ENCODE measurements around the gene ACER2. TPM values are rescaled to one million over a fixed set of nuclear protein-coding genes. Genes with fewer than 3 reads are reported as not detected.

The ACER2 gene
- total and polyA plus RNA-seq, 2 experiments from 2014 or later, result 0.87 to 14.6 TPM

DNA sequence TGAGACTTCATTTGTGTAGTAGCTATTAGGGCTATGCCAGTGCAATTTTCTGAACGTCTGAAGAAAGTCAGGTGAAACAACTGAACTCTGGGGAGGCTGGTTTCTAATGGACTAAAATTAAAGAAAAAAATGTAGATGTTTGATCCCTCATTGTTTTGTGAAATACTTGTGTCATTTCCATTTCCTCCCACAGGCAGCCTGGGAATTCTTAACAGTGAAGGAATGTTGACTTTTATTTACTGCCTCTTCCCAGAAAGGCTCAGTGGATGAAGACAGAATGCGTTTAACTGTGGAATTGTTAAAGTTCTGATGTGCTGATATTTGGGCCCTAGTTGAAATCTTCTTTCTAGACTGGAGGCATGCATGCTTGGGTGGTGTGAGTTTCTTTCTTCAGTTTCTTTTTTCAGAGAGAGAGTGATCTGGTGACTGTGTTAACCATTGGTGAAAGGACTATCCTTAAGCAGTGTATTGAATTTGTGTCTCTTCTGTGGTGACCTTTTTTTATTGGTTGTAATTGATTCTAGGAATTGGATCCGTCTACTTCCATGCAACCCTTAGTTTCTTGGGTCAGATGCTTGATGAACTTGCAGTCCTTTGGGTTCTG, 15.5 kb downstream of the ACER2 start:
- Mint-ChIP-seq H3K4me1 (peaks cover 15% of the 10 kb centered on the region), H3K9me3 (no peaks in the 10 kb centered on the region), H3K27ac (no peak overlapping the region), H3K4me3 (no peak overlapping the region), H3K27me3 (ENCODE audit: insufficient read depth, low read depth, poor library complexity) (no peaks in the 10 kb centered on the region), H3K36me3 (ENCODE audit: low read depth) (peaks cover 24% of the 10 kb centered on the region; the same call in 2 of the 3 replicates)
- no peaks in the 10 kb centered on the region for H3K9me2 ChIP-seq (ENCODE audit: insufficient read depth)
- DNase-seq (ENCODE audit: low spot score) (peak; percentile 53), ATAC-seq (peak; percentile 36; the same call in 2 of the 3 replicates)
- H4K20me1 ChIP-seq (replicated peaks; ENCODE audit: insufficient read depth), result no peaks in the 10 kb centered on the region
- H2AFZ ChIP-seq, result no peak overlapping the region
- peaks cover 12% of the 10 kb centered on the region; the same call in 1 of the 2 replicates for H3K36me3 ChIP-seq (ENCODE audit: insufficient read depth)
- H3K4me2 ChIP-seq, result peak overlapping the region; percentile 3
- no peaks in the 10 kb centered on the region for H3K27me3 ChIP-seq (ENCODE audit: insufficient read depth)
- peaks cover 10% of the 10 kb centered on the region; the same call in 1 of the 2 replicates for H3K79me2 ChIP-seq (replicated peaks; ENCODE audit: insufficient read depth)
- H3K4me3 ChIP-seq, result no peak overlapping the region
- TF ChIP-seq, protein P1, sequence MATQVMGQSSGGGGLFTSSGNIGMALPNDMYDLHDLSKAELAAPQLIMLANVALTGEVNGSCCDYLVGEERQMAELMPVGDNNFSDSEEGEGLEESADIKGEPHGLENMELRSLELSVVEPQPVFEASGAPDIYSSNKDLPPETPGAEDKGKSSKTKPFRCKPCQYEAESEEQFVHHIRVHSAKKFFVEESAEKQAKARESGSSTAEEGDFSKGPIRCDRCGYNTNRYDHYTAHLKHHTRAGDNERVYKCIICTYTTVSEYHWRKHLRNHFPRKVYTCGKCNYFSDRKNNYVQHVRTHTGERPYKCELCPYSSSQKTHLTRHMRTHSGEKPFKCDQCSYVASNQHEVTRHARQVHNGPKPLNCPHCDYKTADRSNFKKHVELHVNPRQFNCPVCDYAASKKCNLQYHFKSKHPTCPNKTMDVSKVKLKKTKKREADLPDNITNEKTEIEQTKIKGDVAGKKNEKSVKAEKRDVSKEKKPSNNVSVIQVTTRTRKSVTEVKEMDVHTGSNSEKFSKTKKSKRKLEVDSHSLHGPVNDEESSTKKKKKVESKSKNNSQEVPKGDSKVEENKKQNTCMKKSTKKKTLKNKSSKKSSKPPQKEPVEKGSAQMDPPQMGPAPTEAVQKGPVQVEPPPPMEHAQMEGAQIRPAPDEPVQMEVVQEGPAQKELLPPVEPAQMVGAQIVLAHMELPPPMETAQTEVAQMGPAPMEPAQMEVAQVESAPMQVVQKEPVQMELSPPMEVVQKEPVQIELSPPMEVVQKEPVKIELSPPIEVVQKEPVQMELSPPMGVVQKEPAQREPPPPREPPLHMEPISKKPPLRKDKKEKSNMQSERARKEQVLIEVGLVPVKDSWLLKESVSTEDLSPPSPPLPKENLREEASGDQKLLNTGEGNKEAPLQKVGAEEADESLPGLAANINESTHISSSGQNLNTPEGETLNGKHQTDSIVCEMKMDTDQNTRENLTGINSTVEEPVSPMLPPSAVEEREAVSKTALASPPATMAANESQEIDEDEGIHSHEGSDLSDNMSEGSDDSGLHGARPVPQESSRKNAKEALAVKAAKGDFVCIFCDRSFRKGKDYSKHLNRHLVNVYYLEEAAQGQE (IDR thresholded peaks at IDR 0.05; ENCODE audit: unreplicated experiment), result no peak
- TF ChIP-seq CREB1 (CRISPR knock-in tag; IDR thresholded peaks at IDR 0.05; ENCODE audit: low read depth) (no peak), EZH2phosphoT487 (IDR thresholded peaks at IDR 0.05; ENCODE audit: unreplicated experiment) (no peak), NANOG (IDR thresholded peaks at IDR 0.05; ENCODE audit: borderline replicate concordance) (no peak), ZNF114 (CRISPR knock-in tag; IDR thresholded peaks at IDR 0.05) (no peak), JUNB (IDR thresholded peaks at IDR 0.05; ENCODE audit: unreplicated experiment) (no peak), ZNF331 (CRISPR knock-in tag; IDR thresholded peaks at IDR 0.05; ENCODE audit: low read depth) (no peak), POLR2AphosphoS5 (IDR thresholded peaks at IDR 0.05; ENCODE audit: low read depth) (no peak), STAT1 (IDR thresholded peaks at IDR 0.05; ENCODE audit: unreplicated experiment) (no peak), EZH2 (IDR thresholded peaks at IDR 0.05; ENCODE audit: low read depth, unreplicated experiment) (no peak)
- TF ChIP-seq, protein P2, sequence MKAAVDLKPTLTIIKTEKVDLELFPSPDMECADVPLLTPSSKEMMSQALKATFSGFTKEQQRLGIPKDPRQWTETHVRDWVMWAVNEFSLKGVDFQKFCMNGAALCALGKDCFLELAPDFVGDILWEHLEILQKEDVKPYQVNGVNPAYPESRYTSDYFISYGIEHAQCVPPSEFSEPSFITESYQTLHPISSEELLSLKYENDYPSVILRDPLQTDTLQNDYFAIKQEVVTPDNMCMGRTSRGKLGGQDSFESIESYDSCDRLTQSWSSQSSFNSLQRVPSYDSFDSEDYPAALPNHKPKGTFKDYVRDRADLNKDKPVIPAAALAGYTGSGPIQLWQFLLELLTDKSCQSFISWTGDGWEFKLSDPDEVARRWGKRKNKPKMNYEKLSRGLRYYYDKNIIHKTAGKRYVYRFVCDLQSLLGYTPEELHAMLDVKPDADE (IDR thresholded peaks at IDR 0.05), result no peak
- TF ChIP-seq, protein P3, sequence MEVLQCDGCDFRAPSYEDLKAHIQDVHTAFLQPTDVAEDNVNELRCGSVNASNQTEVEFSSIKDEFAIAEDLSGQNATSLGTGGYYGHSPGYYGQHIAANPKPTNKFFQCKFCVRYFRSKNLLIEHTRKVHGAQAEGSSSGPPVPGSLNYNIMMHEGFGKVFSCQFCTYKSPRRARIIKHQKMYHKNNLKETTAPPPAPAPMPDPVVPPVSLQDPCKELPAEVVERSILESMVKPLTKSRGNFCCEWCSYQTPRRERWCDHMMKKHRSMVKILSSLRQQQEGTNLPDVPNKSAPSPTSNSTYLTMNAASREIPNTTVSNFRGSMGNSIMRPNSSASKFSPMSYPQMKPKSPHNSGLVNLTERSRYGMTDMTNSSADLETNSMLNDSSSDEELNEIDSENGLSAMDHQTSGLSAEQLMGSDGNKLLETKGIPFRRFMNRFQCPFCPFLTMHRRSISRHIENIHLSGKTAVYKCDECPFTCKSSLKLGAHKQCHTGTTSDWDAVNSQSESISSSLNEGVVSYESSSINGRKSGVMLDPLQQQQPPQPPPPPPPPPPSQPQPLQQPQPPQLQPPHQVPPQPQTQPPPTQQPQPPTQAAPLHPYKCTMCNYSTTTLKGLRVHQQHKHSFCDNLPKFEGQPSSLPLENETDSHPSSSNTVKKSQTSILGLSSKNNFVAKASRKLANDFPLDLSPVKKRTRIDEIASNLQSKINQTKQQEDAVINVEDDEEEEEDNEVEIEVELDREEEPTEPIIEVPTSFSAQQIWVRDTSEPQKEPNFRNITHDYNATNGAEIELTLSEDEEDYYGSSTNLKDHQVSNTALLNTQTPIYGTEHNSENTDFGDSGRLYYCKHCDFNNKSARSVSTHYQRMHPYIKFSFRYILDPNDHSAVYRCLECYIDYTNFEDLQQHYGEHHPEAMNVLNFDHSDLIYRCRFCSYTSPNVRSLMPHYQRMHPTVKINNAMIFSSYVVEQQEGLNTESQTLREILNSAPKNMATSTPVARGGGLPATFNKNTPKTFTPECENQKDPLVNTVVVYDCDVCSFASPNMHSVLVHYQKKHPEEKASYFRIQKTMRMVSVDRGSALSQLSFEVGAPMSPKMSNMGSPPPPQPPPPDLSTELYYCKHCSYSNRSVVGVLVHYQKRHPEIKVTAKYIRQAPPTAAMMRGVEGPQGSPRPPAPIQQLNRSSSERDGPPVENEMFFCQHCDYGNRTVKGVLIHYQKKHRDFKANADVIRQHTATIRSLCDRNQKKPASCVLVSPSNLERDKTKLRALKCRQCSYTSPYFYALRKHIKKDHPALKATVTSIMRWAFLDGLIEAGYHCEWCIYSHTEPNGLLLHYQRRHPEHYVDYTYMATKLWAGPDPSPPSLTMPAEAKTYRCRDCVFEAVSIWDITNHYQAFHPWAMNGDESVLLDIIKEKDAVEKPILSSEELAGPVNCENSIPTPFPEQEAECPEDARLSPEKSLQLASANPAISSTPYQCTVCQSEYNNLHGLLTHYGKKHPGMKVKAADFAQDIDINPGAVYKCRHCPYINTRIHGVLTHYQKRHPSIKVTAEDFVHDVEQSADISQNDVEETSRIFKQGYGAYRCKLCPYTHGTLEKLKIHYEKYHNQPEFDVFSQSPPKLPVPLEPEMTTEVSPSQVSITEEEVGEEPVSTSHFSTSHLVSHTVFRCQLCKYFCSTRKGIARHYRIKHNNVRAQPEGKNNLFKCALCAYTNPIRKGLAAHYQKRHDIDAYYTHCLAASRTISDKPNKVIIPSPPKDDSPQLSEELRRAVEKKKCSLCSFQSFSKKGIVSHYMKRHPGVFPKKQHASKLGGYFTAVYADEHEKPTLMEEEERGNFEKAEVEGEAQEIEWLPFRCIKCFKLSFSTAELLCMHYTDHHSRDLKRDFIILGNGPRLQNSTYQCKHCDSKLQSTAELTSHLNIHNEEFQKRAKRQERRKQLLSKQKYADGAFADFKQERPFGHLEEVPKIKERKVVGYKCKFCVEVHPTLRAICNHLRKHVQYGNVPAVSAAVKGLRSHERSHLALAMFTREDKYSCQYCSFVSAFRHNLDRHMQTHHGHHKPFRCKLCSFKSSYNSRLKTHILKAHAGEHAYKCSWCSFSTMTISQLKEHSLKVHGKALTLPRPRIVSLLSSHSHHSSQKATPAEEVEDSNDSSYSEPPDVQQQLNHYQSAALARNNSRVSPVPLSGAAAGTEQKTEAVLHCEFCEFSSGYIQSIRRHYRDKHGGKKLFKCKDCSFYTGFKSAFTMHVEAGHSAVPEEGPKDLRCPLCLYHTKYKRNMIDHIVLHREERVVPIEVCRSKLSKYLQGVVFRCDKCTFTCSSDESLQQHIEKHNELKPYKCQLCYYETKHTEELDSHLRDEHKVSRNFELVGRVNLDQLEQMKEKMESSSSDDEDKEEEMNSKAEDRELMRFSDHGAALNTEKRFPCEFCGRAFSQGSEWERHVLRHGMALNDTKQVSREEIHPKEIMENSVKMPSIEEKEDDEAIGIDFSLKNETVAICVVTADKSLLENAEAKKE (CRISPR knock-in tag; IDR thresholded peaks at IDR 0.05), result no peak
- TF ChIP-seq, protein P4, sequence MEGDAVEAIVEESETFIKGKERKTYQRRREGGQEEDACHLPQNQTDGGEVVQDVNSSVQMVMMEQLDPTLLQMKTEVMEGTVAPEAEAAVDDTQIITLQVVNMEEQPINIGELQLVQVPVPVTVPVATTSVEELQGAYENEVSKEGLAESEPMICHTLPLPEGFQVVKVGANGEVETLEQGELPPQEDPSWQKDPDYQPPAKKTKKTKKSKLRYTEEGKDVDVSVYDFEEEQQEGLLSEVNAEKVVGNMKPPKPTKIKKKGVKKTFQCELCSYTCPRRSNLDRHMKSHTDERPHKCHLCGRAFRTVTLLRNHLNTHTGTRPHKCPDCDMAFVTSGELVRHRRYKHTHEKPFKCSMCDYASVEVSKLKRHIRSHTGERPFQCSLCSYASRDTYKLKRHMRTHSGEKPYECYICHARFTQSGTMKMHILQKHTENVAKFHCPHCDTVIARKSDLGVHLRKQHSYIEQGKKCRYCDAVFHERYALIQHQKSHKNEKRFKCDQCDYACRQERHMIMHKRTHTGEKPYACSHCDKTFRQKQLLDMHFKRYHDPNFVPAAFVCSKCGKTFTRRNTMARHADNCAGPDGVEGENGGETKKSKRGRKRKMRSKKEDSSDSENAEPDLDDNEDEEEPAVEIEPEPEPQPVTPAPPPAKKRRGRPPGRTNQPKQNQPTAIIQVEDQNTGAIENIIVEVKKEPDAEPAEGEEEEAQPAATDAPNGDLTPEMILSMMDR (conservative IDR thresholded peaks at IDR 0.05; ENCODE audit: low read depth in 2 of 2), result no peak
- no peaks in the 10 kb centered on the region for H3F3A ChIP-seq (replicated peaks; ENCODE audit: low read depth)
- peaks cover 25% of the 10 kb centered on the region for H3K4me1 ChIP-seq (ENCODE audit: insufficient read depth)
- peak overlapping the region; percentile 47 for H3K27ac ChIP-seq (ENCODE audit: low read depth)

Data from GM23338 (cell line).